ENCODE data around the gene DHRS9.

The DHRS9 gene

DNA sequence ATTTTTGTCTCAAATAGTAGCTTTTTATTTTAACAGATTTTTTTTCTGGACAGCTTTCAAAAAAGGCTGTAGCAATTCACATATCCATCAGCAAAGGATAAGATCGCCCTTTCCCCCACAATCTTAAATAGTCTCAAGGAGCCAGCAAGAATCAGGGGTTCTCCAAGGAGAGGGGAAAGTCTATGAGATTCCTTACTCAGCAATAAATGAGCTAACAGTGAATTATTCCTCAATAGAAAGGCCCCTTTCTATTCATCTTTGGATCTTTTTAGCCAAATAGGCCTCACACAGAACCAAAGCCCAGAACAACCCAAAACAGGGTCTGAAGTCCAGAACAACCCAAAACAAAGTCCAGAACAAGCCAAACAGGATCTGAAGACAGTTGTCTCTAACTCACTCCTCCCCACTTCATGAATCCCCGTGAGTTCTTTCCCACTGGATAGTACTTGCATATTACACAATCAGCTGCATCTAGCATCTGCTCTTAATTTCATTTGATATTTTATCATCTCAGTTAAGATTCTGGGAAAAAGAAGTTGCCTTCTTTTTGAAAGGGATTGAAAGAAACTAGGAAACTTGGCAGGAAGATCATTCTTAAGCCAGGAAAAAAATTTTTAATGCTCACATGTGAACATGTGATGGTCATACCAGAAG lies 3.4 kb upstream of the DHRS9 start:
- DNase-seq (ENCODE audit: low read depth in 2 of 2), result no peak

DNA sequence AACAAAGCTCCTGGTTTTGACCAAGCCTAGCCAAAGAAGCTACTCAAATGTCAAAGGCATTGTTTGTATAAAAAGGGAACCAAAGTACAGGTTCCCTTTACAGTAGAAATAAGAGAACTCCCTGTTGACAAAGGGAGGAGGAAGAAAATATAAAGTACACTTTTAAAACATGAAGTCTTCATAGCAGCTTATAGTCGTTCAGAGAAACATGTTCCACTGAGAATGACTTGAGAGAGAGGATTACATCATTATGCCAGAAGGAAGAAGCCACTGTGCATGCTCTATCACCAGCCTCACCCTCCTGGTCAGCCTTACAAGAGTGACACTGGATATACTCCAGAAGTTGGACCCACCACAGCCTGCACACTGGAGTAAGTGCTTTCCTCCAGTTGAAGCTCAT lies 2.5 kb upstream of the DHRS9 start:
- DNase-seq (ENCODE audit: low read depth in 2 of 2), result no peak

DNA sequence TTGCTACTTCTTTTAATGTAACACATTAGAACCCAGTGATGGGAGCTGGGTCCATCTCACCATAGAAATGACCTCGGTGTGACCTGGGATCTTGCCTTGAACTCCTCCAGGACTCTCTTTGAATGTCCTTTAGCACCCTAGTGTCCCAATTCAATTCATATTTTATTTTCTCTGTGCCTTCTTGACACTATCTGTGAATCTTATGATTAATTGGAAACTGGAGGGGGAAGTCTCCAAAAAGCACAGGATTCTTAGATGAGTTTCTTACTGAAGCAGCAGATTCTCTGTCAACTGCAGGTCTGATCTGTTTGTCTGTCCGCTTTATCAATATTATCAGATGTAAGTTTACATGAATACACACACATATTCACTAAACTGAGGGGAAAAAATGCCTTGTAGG lies 470 bp downstream of the DHRS9 start:
- DNase-seq (ENCODE audit: low read depth in 2 of 2), result no peak

DNA sequence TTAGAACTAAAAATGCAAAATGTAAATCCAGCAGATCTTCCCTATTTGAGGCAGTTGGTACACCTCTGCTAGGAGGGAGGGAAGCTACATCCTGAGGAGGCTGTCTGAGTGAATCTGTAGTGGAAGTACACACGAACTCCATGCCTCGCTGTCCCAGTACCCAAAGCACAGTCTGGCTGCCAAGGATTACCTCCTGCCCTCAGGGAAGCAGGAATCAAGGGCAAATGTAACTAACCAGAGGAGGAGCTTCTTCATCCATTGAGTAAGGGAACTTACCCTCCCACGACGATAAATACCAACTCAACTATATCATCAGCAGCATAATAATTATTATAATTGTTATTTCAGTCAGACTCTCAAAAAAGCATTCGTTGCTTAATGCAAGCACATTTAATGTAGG lies 2.1 kb downstream of the DHRS9 start:
- DNase-seq (ENCODE audit: low read depth in 2 of 2), result no peak

DNA sequence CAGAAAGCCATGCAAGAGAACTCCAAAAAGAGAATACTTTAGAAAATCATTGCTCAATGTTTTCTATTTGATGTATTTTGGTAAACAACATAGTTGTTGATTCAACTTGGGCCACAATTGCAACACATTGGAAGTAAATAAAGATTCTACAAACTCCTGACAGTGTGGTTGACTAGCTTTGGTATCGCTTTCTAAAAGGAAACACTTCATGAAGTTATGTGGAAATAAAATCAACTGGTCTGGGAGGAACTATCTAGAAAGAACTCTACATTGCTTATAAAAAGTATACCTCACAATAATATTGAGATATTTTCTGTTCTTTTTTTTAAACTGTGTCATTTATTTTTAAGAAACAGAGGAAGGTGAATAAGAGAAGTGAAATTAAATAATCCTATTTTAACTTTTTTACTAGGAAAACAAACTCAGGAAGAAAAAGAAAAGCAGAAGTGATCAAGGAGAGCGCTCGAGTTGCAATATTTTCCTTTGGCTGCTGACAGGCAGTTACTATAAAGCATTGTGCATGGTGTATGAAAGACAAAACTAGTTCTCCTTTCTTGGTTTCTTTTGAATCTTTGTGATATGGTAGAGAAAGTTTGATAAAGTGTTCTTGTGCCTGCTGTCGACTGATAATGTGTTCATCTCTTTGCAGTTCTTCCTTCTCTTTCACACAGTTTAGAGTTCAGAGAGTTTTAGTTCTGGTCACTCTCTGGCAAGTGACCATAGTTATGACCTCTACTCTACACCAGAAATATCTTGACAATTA lies 3.0 kb downstream of the DHRS9 start:
- DNase-seq (ENCODE audit: low read depth in 2 of 2), result no peak

DNA sequence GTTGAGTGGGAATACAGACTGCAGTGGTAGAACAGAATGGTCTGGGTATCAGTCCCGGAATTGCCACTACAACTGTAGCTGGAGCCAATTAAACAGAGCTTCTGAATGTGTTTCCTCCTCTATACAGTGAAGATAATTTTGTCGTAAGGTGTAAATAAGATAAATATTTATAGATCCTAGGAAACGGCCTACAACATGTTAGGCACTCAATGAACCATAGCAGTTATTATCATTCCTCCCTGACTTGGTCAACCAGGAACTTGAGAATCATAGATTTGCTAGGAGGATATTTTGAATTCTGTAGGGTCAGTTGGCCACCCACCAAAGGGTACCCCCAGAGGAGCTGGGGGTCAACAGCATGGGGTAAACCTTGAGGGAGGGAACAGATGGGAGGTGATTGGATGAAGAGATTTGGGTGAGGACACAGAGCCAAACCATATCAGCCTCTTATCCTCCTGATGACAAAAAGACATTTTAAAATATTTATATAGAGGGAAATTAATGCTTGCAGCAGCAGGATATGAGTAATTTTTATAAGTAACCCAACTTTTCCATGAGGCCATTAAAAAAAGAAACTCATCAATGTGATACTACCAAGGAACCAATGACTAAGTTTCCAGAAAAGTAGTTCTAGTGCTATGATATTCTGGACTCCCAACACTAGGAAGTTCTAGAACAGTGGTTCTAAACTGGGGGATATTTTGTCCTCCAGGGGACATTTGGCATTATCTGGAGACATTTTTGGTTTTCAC lies 4.0 kb downstream of the DHRS9 start:
- no peak for DNase-seq (ENCODE audit: low read depth in 2 of 2)

DNA sequence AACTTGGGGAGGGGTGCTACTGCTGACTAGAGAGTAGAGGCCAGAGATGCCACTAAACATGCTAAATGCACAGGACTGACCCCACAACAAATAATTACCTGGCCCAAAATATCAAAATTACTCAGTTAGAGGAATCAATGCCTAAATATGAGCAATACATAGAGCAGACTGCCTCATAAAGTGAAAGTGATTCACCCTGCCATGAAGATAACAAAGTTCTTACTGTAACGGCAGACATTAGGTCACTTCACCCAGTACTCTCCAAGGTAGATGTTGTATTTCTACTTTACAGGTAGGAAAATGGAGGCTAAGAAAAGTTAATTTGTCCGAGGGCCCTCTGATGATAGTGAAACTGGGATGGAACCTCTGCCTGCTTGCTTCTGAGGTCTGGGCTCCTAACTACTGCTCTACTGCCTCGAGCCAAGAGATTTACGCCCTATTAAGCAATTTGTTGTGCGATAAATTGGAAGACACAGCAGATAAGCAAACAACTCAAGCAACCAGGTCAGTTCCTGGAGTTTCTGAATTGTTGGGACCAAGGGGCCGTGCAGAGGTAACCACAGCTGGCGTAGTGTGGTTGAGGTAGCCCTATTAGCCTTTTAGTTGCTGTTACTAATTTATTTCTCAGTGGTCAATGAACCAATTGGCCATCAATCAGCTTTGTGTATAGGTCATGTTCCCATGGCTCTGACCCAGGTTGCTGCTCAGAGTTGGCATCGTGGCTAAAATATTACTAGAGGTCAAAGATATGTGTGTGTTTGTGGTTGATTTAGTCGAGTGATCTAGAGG lies 4.8 kb downstream of the DHRS9 start:
- no peak for DNase-seq (ENCODE audit: low read depth in 2 of 2)

DNA sequence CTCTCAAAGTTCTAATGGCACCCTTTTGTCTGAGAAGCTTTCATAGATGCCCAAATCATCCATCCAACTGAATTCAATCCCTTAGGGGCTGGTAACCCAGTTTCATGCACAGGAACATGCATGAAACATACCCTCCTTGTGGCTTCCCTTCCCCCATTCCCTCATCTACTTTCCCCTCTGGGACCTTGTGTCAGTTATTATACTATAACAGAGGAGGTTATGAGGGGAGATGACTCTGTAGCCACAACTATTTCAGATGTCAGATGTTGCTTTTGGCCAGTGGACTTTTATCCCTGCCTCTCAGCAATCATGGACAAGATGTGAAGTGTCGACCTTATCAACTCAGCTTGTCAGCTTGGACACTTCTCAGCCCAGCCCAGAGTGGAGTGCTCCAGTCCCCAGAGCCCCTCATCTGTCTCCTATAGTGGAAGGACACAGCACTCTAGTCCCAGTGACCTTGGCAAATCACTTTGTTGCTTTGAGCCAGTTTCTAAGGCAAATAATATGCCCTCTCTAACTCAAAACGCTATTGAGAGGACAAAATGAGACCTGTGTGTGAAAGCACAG lies 8.4 kb downstream of the DHRS9 start:
- DNase-seq (ENCODE audit: low read depth in 2 of 2), result no peak

DNA sequence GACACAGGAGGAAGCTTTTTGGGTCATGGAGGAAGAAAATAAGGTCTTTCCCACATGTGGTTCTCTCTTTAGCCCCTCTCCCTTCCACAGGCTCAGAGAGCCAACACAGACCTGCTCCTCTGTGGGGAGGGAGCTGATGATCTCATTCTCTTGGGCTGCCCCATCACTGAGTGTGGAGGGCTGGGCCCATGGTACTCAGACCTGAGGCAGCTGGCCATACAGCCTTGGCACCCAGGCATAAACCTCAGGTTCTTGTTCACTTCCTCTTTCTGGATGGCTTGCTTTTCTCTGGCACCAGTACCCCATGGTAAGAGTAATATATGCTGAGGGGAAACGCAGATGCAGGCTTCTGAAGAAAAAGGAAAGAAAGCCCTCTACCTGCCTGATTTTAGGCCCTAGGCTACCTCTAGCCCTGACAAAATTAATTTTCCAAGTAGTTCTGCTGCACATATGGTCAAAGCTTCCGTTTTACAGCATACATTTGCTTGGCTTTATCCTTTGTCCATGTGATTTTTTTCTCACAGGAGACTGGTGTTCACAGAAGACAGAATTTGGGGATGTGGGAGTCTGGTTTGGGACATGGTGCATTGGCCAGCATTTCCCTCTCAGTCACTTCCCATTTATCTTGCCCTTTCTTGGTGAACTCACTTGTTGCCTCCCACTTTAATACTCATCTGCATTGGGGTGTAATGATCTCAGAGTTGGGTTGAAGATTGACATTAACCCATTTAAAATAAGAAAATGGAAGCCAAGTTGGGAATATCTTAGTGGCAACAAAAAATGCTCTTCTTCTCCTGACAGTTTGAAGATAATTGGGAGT lies 11.1 kb downstream of the DHRS9 start:
- no peak for DNase-seq (ENCODE audit: low read depth in 2 of 2)

DNA sequence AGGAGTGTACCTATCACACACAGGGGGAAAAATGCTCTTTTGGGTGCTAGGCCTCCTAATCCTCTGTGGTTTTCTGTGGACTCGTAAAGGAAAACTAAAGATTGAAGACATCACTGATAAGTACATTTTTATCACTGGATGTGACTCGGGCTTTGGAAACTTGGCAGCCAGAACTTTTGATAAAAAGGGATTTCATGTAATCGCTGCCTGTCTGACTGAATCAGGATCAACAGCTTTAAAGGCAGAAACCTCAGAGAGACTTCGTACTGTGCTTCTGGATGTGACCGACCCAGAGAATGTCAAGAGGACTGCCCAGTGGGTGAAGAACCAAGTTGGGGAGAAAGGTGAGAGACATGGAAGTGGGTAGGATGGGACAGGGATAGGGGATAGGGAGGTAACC lies 12.2 kb downstream of the DHRS9 start:
- DNase-seq (ENCODE audit: low read depth in 2 of 2), result no peak

DNA sequence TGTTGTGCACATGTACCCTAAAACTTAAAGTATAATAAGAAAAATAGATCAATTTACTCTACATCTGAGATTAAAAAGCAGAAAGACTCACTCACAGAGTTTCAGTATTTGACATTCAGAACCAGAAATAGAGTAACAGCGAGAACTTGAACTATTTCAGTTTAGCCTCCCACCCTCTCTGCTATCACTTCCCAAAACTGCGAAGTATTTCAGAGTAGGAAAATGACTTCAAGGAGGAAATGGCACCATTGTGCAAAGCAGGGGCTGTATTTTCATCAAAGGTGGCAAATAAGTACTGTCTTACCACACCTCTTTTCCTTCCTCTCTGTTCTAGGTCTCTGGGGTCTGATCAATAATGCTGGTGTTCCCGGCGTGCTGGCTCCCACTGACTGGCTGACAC lies 13.6 kb downstream of the DHRS9 start:
- DNase-seq (ENCODE audit: low read depth in 2 of 2), result no peak

DNA sequence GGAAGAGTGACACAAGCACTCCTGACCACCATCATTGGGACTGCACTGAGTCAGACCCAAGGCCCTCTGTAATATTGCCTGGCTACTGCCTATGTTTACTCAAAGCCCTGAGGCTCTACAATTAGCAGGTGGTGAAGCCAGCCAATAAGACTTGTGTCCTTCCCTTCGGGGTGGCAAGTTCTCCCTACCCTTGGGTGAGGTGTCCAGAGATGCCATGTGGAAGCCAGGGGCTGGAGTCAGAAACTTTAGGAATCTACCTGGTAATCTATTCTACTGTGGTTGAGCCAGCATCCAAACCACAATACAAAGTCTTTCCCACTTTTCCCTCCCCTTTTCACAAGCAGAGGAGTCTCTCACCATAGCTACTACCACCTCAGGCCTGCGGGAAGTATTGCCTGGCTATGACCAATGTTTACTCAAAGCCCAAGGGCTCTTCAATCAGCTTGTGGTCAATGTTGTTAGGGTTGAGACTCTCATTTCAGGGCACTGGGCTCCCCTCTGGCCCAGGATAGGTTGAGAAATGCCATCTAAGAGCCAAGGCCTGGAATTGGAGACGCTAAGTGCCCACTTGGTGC lies 17.6 kb downstream of the DHRS9 start:
- no peak for DNase-seq (ENCODE audit: low read depth in 2 of 2)

DNA sequence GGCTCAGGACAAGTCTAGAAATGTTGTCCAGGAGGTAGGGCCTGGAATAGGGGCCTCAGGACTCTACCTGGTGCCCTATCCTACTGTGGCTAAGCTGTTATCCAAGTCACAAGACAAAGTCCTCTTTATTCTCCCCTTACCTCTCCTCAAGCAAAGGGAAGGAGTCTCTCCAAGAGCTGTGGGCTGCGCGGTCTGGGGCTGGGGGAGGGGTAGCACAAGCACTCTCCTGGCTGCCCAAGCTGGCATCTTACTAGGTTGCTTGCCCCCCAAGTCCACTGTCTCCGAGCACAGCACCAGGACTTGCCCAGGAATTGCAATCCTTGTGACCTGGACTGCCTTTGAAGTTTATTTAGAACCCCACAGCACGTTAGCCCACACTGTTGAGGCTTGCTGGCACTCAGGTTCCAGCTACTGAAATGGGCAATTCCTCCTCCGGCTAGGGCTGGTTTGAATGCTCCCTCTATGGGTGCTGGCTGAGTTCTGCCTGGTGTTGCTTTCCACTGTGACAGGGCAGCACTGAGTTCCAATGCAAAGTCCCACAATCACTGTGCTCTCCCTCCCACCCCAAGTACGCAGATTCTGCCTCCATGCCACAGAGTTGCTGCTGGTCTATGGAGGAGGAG lies 18.5 kb downstream of the DHRS9 start:
- no peak for DNase-seq (ENCODE audit: low read depth in 2 of 2)

DNA sequence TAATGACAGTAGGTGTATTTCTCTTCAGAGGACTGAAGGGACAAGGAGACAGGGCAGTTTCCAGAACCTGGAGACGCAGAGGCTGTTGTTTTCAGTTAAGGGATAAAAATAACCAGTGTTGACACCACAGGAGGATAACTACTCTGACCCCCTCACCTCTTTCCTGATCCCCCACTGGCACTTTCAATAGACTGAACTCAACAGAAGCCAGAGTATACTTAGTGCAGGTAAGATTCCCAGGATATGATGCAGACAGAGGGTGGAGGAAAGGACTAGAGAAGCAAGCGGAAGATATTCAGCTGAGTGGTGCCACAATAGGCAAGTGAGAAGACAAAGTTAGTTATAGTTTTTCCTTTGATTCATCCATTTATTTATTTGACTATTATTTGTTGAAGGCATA lies 19.8 kb downstream of the DHRS9 start:
- DNase-seq (ENCODE audit: low read depth in 2 of 2), result no peak

DNA sequence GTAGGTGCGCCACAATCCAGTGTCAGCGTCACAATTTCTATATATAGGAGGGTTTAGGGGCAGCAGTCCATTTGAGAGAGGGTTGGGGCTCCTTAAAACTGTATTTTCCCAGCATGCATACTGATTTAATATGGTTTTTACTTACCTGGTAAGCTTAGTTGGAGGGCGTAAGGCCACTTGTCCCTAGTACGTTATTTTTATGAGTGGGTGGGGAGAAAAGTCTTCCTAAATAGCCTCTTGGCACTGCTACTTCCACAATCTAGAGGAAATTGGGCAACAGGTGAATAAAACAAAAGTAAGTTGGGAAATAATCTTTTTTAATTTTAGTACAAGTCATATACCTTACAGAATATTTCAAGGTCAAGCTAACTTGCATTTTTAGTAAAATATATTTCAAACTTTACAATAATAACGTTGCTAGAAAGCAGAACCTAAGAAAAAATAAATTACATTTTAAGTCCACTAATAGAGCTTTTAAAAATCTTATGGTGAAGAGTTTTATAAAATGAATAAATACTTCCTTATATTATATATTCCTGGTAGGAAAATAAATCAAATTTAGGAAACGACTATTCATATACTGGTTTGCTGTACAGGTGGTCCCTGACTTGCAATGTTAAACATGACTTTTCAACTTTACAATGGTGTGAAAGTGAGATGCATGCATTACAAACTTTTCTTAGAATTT lies 20.9 kb downstream of the DHRS9 start:
- DNase-seq (ENCODE audit: low read depth in 2 of 2), result no peak

DNA sequence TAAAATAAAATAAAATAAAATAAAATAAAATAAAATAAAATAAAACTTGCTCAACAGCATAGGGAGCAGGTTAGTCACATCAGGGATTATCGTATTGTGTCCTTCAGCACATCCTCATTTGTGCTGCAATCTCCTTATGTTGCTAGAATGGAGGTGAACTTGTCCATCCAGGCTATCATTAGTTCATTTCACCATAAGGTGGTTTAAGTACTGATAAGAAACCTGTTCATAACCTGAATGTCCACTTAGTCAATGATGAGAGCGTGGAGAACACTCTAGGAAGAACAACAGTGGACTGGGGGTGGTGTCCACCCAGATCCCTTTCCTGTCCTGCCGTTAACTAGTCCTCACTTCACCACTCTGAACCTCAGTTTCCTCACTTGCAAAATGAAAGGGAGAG lies 21.9 kb downstream of the DHRS9 start:
- no peak for DNase-seq (ENCODE audit: low read depth in 2 of 2)

DNA sequence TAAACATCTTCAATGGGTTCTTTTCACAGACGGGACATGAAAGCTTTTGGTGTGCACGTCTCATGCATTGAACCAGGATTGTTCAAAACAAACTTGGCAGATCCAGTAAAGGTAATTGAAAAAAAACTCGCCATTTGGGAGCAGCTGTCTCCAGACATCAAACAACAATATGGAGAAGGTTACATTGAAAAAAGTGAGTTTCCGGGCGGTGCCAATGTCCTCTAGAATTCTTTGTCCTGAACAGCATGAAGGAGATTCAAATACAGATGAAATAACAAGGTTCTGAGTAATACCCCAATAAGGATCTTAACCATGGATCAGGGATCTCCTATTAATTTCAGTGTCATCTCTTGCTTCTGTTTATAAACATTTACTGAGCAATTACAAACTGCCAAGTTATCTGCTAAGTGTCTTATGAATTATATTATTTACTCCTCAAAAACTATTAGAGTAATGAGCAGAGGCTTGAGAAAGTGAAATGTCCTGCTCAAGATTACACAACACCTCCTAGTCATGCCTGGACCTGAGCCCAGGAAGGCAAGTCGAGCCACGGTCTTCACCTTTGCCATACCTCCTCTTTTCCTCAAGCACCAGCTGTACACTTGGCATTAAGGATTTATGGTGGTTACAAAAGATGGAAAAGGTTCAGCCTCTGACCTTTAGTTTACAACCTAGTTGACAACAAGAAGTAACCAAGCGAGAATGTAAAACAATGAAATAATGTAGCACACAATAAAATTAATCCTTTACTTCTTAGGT lies 22.6 kb downstream of the DHRS9 start:
- no peak for DNase-seq (ENCODE audit: low read depth in 2 of 2)

DNA sequence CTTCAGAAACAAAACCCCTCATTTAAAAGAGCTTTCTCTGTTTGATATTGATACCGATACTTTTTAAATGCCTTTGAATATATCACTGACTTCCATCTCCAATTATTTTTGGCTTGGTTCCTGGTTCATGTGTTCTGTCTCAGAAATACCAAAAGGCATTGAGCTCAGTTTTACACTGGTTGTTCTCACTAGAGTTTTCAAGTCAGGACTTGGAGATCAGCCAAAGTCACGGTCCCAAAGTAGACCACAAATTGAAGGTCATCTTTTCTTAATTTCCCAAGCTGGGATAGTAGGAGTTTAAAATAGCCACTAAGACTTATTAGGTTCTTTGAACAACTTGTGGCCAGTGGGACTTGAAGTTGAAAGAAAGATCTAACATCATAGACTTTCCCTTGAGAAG lies 24.2 kb downstream of the DHRS9 start:
- no peak for DNase-seq (ENCODE audit: low read depth in 2 of 2)

DNA sequence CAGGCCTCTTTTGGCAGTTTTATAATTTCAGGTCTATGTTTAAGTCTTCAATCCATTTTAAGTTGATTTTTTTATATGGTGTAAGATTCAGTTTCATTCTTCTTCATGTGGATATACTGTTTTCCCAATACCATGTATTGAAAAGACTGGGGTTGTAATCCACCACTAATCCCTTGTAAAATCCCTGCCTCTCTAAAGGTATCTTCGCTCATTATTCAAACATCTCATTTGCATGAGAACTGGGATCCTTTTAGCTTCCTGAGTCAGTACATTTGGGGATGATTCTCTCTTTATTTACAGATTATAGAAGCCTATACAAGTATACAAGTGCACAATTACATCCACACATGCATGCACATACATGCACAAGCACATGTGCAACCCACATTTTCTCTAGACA lies 25.3 kb downstream of the DHRS9 start:
- DNase-seq (ENCODE audit: low read depth in 2 of 2), result no peak
